GM13977 (cell line): ENCODE measurements around the gene ADAMTS15.

Experiments used
- DNase-seq: peaks from one replicate; pipeline ENCODE4 v3.0.0; 2012; ENCODE audit warnings: low spot score
- in situ Hi-C: fragments of 300-500 bp; cut with MboI; formaldehyde crosslinking; loops from one replicate; pipeline ENCODE4 v1.12.0; 2022; ENCODE audit warnings: low sequenced_read_pairs, low pct_unique_long_range_greater_than_20kb, mixed read lengths, inconsistent platforms; ENCODE audit not compliant: unreplicated experiment
- TF ChIP-seq, protein P1 (sequence below): IDR thresholded peaks from 2 replicates; pipeline ENCODE4 v1.5.1; 2012; ENCODE audit warnings: mild to moderate bottlenecking, control low read depth; ENCODE audit not compliant: insufficient read depth; ENCODE audit errors: extremely low read depth, missing control alignments

Gene ADAMTS15

DNA sequence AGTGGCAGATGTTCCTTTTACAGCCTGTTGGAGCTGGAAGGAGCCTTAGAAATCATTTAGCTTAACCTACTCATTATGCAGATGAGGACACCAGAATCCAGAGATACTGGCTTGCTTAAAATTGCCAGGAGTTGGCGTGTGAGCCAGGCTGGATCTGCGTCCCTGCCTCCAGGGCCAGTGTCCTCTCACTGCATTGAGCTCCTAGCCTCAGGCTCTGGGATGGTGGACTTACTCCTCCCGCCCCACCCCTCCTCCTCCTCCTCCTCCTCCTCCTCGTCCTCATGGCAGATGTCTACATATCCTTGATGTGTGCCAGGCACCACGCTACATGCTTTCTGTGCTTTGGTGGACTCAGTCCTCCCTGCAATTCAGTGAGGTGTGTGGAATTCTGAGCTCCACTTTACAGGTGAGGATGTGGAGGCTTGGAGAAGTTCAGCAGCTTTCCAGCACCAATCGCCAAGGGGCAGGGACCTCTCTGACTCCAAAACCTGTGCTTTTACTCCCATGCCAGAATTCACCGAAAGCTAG is 24.1 kb downstream of the ADAMTS15 start:
- in situ Hi-C loops: no loop called here
- TF ChIP-seq, protein P1, sequence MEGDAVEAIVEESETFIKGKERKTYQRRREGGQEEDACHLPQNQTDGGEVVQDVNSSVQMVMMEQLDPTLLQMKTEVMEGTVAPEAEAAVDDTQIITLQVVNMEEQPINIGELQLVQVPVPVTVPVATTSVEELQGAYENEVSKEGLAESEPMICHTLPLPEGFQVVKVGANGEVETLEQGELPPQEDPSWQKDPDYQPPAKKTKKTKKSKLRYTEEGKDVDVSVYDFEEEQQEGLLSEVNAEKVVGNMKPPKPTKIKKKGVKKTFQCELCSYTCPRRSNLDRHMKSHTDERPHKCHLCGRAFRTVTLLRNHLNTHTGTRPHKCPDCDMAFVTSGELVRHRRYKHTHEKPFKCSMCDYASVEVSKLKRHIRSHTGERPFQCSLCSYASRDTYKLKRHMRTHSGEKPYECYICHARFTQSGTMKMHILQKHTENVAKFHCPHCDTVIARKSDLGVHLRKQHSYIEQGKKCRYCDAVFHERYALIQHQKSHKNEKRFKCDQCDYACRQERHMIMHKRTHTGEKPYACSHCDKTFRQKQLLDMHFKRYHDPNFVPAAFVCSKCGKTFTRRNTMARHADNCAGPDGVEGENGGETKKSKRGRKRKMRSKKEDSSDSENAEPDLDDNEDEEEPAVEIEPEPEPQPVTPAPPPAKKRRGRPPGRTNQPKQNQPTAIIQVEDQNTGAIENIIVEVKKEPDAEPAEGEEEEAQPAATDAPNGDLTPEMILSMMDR: no peak
- no peak for DNase-seq

DNA sequence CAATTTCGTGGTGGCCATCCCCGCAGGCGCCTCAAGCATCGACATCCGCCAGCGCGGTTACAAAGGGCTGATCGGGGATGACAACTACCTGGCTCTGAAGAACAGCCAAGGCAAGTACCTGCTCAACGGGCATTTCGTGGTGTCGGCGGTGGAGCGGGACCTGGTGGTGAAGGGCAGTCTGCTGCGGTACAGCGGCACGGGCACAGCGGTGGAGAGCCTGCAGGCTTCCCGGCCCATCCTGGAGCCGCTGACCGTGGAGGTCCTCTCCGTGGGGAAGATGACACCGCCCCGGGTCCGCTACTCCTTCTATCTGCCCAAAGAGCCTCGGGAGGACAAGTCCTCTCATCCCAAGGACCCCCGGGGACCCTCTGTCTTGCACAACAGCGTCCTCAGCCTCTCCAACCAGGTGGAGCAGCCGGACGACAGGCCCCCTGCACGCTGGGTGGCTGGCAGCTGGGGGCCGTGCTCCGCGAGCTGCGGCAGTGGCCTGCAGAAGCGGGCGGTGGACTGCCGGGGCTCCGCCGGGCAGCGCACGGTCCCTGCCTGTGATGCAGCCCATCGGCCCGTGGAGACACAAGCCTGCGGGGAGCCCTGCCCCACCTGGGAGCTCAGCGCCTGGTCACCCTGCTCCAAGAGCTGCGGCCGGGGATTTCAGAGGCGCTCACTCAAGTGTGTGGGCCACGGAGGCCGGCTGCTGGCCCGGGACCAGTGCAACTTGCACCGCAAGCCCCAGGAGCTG is 24.8 kb downstream of the ADAMTS15 start:
- TF ChIP-seq, protein P1: no peak
- no peak for DNase-seq
- in situ Hi-C loops: no loop called here

DNA sequence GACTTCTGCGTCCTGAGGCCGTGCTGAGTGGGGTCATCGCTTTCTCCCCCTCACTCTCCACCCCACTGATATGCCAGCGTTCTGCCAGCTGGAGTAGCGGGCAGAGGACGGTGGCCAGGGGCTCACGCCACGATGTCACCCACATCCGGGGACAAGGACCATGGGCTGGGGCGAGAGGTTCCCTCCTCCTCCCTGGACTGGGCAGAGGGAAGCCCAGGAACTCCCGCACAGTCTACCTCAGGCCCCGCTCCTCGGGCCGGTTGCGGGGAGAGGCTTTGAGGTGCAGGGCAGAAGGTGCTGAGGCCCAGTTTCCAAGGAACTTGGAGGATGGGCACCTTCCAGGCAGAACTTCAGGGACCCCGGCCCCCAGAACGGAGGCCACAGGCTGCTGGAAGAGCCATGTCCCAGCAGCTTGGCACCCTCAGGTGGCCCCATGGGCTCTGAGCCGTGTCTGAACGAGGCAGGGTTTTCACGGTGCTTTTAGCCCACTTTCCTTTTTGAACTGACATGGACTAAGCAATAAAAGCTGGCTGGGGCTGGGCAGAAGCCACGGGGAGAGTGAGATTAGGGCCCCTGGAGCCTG is 25.4 kb downstream of the ADAMTS15 start:
- TF ChIP-seq, protein P1: no peak
- no peak for DNase-seq
- in situ Hi-C loops: no loop called here

DNA sequence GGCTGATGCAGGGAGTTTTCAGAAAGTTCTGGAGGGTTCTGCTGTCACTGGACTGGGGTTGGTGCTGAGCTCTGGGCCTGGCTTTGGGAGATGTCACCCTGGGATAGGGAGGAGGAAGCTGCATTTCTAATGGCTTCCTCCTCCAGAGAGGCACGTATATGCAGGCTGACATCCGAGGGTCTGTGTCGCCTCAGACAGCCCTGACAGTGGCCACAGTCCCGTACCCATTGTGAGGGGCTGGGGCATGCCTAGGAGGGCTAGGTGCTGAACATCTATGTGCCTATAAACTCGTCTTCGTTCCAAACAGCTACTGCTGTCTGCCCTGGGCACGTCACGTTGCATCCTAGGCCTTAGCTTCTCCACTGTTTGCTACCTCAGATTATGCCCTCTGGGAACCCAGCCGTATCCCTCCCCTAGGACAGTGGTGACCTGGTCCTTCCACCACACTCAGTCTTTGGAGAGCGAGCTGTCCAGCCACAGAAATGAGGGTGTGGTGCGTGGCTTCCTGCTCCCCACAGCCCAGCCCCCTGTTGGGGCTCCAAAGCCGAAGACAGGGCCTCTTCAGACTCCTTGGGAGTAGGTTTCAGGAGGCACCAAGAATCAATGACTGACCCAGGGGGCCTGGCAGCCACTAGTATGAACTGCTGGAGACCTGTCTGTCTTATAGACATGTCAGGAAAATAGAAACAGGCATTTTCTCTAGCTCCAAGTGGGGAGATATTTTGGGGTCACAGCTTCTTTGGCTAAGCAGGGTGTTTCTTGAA is 26.4 kb downstream of the ADAMTS15 start:
- no peak for DNase-seq
- in situ Hi-C loops: no loop called here
- TF ChIP-seq, protein P1: no peak

DNA sequence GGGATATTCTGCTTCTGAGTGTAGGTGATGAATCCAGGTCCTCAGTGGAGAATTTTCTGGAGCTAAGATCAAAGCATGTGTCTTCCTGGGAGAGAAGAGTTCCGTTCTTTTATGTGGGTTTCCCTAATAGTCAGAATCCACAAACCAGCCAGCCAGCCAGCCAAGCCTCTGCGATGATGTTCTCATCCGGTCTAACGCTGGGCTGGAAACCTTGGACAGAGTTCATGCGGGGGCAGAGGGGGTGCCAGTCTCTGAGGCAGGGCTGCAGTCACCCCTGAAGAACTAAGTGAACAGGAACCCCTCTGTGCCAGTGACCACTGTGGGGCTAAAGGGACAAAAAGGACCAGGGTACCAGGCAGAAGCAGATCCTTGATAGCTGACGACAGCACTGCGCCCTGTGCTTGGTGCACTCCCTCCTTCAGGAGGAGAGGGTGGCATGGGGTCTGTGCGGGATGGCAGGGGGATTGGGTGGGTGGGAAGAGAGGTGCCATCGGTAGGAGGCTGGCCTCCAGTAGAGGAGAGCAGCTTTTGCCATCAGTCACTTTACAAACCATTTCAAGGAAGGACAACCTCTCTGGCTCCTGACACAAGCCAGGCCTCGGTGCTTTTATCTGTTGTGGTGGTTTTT is 27.1 kb downstream of the ADAMTS15 start:
- in situ Hi-C loops: no loop called here
- TF ChIP-seq, protein P1: no peak
- no peak for DNase-seq

DNA sequence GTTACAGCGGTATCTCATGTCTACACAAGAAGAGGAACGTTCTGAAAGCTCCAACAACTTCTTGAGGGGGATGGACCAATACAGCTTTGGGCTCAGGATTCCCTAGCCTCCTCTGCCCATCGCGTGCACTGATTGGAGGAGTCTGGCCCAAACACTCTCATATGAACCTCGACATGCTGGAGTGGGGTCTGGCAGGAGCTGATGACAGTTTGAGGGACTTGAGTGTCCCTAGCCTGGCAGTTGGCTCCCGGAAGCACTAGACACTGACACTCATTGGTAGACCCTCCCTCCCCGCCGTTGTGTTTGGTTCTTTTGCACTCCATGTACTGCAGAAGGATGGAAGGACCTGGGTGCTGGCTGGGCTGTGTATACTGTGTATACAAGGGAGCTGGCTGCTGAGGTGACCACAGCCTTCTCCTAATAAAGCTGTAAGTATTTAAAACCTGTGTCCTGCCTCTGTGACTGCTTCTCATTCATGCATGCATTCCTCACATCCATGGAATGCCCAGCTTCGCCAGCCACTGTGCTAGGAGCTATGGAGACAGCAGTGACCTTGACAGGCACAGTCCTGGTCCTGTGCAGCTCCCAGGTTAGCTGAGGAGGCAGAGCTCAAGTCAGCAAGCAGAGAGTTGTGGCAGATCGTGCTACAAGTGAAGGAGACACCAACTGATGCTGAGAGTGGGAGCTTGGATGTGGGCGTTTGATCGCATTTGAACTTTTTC is 27.9 kb downstream of the ADAMTS15 start:
- in situ Hi-C loops: no loop called here
- TF ChIP-seq, protein P1: no peak
- no peak for DNase-seq
